ENCODE results near the gene SGCD.

SGCD gene

GRCh38 chr5:156515803-156516360 lies 188.9 kb downstream of the SGCD start:
- TF ChIP-seq CSDC2 (CRISPR knock-in tag; IDR thresholded peaks at IDR 0.05) (no peak), GLIS3 (CRISPR knock-in tag; IDR thresholded peaks at IDR 0.05) (no peak), TSHZ2 (CRISPR knock-in tag; IDR thresholded peaks at IDR 0.05) (no peak), ARNTL (CRISPR knock-in tag; IDR thresholded peaks at IDR 0.05; ENCODE audit: borderline replicate concordance, low read depth) (no peak), TOX (CRISPR knock-in tag; IDR thresholded peaks at IDR 0.05; ENCODE audit: borderline replicate concordance) (no peak), ZNF70 (CRISPR knock-in tag; IDR thresholded peaks at IDR 0.05) (no peak), ISL1 (CRISPR knock-in tag; IDR thresholded peaks at IDR 0.05) (no peak), ZNF565 (CRISPR knock-in tag; conservative IDR thresholded peaks at IDR 0.05; ENCODE audit: low read depth) (no peak), PPARA (CRISPR knock-in tag; IDR thresholded peaks at IDR 0.05; ENCODE audit: borderline replicate concordance) (no peak), PATZ1 (CRISPR knock-in tag; IDR thresholded peaks at IDR 0.05; ENCODE audit: borderline replicate concordance) (no peak), OSR1 (CRISPR knock-in tag; IDR thresholded peaks at IDR 0.05) (no peak), SNAI2 (CRISPR knock-in tag; IDR thresholded peaks at IDR 0.05) (no peak), ZFP3 (CRISPR knock-in tag; IDR thresholded peaks at IDR 0.05) (no peak)
- TF ChIP-seq, protein P1, sequence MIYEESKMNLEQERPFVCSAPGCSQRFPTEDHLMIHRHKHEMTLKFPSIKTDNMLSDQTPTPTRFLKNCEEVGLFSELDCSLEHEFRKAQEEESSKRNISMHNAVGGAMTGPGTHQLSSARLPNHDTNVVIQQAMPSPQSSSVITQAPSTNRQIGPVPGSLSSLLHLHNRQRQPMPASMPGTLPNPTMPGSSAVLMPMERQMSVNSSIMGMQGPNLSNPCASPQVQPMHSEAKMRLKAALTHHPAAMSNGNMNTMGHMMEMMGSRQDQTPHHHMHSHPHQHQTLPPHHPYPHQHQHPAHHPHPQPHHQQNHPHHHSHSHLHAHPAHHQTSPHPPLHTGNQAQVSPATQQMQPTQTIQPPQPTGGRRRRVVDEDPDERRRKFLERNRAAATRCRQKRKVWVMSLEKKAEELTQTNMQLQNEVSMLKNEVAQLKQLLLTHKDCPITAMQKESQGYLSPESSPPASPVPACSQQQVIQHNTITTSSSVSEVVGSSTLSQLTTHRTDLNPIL (CRISPR knock-in tag; IDR thresholded peaks at IDR 0.05; ENCODE audit: low read depth): no peak
- TF ChIP-seq, protein P2, sequence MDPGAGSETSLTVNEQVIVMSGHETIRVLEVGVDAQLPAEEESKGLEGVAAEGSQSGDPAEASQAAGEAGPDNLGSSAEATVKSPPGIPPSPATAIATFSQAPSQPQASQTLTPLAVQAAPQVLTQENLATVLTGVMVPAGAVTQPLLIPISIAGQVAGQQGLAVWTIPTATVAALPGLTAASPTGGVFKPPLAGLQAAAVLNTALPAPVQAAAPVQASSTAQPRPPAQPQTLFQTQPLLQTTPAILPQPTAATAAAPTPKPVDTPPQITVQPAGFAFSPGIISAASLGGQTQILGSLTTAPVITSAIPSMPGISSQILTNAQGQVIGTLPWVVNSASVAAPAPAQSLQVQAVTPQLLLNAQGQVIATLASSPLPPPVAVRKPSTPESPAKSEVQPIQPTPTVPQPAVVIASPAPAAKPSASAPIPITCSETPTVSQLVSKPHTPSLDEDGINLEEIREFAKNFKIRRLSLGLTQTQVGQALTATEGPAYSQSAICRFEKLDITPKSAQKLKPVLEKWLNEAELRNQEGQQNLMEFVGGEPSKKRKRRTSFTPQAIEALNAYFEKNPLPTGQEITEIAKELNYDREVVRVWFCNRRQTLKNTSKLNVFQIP (CRISPR knock-in tag; IDR thresholded peaks at IDR 0.05; ENCODE audit: borderline replicate concordance, low read depth): no peak
- TF ChIP-seq, protein P3, sequence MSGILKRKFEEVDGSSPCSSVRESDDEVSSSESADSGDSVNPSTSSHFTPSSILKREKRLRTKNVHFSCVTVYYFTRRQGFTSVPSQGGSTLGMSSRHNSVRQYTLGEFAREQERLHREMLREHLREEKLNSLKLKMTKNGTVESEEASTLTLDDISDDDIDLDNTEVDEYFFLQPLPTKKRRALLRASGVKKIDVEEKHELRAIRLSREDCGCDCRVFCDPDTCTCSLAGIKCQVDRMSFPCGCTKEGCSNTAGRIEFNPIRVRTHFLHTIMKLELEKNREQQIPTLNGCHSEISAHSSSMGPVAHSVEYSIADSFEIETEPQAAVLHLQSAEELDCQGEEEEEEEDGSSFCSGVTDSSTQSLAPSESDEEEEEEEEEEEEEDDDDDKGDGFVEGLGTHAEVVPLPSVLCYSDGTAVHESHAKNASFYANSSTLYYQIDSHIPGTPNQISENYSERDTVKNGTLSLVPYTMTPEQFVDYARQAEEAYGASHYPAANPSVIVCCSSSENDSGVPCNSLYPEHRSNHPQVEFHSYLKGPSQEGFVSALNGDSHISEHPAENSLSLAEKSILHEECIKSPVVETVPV (CRISPR knock-in tag; IDR thresholded peaks at IDR 0.05): no peak

DNA sequence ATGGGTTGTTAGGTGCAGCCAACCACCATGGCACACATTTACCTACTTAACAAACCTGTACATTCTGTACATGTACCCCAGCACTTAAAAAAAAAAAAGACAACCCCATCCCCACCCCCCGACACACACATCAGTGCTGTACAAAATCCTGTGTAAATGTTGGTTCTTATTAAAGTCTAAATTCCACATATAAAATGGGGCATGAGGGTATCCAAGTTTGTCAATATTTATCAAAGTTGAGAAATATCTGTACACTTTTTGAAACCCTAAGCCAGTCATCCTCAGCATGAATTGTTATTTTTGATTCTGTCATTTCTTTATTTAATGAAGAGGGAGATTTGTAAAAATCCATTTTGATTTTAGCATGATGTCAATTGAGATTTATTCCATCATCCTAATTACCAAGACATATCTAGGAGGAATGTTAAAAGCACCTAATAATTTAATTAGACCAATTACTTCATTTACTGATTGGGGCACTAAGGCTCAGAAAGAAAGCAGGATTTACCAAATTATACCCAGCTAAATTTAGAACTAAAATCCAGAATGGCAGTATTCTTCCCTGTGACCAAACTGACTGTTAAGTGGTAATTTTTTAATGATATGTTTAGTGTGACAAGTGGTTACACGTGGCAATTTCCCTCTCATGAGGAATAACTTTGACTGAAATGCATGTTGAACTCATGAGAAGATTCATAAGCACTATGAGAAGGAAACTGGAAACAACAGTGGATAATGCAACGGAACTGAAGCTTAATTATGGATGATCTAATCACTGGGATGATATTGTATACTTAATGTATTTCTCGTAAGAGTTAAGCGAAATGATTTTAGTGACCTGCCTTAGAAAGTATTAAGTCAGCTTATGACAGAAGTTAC lies 195.9 kb downstream of the SGCD start:
- no peak for ATAC-seq
- no peak for TF ChIP-seq RARB (CRISPR knock-in tag; IDR thresholded peaks at IDR 0.05)
- peak; percentile 44; the same call in 1 of the 2 replicates for TF ChIP-seq ZFP3 (CRISPR knock-in tag; IDR thresholded peaks at IDR 0.05)
- TF ChIP-seq, protein P3 (CRISPR knock-in tag; IDR thresholded peaks at IDR 0.05): 0 out of 2 replicates have a peak, but pooled peaks have one; percentile 41
- no peak for TF ChIP-seq PATZ1 (CRISPR knock-in tag; IDR thresholded peaks at IDR 0.05; ENCODE audit: borderline replicate concordance)
- TF ChIP-seq OSR1 (CRISPR knock-in tag; IDR thresholded peaks at IDR 0.05): no peak
- no peak for TF ChIP-seq CSDC2 (CRISPR knock-in tag; IDR thresholded peaks at IDR 0.05)
- no peak for TF ChIP-seq ZC3H10 (CRISPR knock-in tag; IDR thresholded peaks at IDR 0.05)
- TF ChIP-seq PPARA (CRISPR knock-in tag; IDR thresholded peaks at IDR 0.05; ENCODE audit: borderline replicate concordance): no peak
- TF ChIP-seq, protein P1 (CRISPR knock-in tag; IDR thresholded peaks at IDR 0.05; ENCODE audit: low read depth): peak; percentile 91; the same call in 1 of the 2 replicates
- TF ChIP-seq ESRRG (CRISPR knock-in tag; IDR thresholded peaks at IDR 0.05): peak; percentile 91
- TF ChIP-seq ZNF565 (CRISPR knock-in tag; conservative IDR thresholded peaks at IDR 0.05; ENCODE audit: low read depth): no peak
- TF ChIP-seq TCF4 (CRISPR knock-in tag; IDR thresholded peaks at IDR 0.05; ENCODE audit: borderline replicate concordance): no peak
- TF ChIP-seq, protein P2 (CRISPR knock-in tag; IDR thresholded peaks at IDR 0.05; ENCODE audit: borderline replicate concordance, low read depth): no peak
- TF ChIP-seq ARNTL (CRISPR knock-in tag; IDR thresholded peaks at IDR 0.05; ENCODE audit: borderline replicate concordance, low read depth): no peak

More at GRCh38 chr5:156515803-156516360, 188.9 kb downstream of the SGCD start:
- ATAC-seq: no peak
